ENCODE results near the gene PPFIA1.

Gene PPFIA1

DNA sequence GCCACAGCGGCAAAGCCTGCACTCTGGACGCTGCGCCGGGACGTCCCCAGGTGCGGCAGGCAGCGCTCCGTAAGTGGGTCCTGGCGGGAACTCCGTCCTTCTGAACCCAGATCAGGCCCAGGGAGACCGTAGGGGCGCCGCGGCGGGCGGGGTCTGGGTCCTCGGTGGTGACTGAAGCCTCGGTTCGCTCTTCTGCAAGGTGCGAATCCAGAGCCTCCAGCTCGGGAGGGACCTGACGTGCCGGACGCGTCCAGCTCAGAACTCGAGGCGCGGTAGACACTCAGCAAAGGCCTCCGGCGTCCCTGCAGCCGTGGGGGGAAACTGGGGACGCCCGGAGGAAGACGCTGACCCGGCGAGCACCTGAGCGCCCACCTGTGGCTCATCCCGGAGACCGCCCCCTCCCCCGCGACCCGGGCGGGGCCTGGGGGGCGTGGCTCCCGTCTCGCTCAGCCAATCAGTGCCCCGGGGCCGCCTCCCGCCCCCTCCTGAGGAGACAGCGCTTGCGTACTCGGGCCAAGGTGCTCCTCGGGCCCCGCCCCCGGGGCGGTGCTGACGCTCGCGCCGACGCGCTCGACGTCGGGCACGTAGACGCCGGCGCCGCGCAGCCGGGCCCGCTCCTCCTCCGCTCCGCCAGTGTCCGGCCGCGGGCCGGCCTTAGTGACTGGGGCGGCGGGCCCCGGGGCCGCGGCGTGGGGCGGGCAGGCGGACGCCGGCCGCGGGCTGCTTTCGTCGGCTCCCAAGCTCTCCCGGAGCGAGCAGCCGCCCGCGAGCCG is at the start of gene PPFIA1:
Gene PPFIA1, plus strand, starts transcription at position 587 of the 773 bp plus-strand sequence. CDS start 1,483 bp downstream, outside the sequence.
- Histone ChIP-seq H3K36me3 (ENCODE audit: control insufficient read depth, insufficient read depth, low read length) (no peaks in the 10 kb centered on the region), H2AFZ (peak within 1 kb of the TSS; percentile 88), H3K9ac (no peak within 1 kb of the TSS), H3K4me2 (ENCODE audit: low read length) (peak within 1 kb of the TSS; percentile 89), H3K79me2 (no peaks in the 10 kb centered on the region), H3K9me3 (ENCODE audit: control insufficient read depth, low read length) (no peaks in the 10 kb centered on the region), H3K4me3 (ENCODE audit: low read depth, low read length) (peak within 1 kb of the TSS; percentile 62), H3K4me1 (peaks cover 3% of the 10 kb centered on the region), H3K27me3 (ENCODE audit: control insufficient read depth, insufficient read depth, low read length) (no peaks in the 10 kb centered on the region), H3K27ac (no peak within 1 kb of the TSS)
- TF ChIP-seq, protein P1, sequence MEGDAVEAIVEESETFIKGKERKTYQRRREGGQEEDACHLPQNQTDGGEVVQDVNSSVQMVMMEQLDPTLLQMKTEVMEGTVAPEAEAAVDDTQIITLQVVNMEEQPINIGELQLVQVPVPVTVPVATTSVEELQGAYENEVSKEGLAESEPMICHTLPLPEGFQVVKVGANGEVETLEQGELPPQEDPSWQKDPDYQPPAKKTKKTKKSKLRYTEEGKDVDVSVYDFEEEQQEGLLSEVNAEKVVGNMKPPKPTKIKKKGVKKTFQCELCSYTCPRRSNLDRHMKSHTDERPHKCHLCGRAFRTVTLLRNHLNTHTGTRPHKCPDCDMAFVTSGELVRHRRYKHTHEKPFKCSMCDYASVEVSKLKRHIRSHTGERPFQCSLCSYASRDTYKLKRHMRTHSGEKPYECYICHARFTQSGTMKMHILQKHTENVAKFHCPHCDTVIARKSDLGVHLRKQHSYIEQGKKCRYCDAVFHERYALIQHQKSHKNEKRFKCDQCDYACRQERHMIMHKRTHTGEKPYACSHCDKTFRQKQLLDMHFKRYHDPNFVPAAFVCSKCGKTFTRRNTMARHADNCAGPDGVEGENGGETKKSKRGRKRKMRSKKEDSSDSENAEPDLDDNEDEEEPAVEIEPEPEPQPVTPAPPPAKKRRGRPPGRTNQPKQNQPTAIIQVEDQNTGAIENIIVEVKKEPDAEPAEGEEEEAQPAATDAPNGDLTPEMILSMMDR (IDR thresholded peaks at IDR 0.05): no peak

DNA sequence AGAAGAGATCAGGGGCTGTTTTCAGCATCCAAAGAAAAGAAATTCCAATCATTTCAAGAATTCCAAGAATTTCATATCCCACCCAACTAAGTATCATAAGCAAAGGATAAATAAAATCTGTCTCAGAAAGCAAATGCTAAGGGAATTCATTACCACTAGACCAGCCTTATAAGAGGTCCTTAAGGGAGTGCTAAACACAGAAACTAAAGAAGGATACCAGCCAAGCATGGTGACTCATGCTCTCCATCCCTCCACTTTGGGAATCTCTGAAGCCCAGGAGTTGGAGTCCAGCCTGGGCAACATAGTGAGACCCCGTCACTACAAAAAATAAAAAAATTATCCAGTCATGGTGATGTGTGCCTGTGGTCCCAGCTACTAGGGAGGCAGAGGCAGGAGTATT is 49.6 kb upstream of the PPFIA1 start:
- Histone ChIP-seq H3K79me2 (no peaks in the 10 kb centered on the region), H3K36me3 (ENCODE audit: control insufficient read depth, insufficient read depth, low read length) (no peaks in the 10 kb centered on the region), H3K4me2 (ENCODE audit: low read length) (no peak overlapping the region), H3K9me3 (ENCODE audit: control insufficient read depth, low read length) (no peaks in the 10 kb centered on the region), H3K4me1 (no peaks in the 10 kb centered on the region), H3K4me3 (ENCODE audit: low read depth, low read length) (no peak overlapping the region), H3K9ac (no peak overlapping the region), H3K27ac (no peak overlapping the region), H2AFZ (no peak overlapping the region), H3K27me3 (ENCODE audit: control insufficient read depth, insufficient read depth, low read length) (no peaks in the 10 kb centered on the region)
- TF ChIP-seq, protein P1 (IDR thresholded peaks at IDR 0.05): no peak

DNA sequence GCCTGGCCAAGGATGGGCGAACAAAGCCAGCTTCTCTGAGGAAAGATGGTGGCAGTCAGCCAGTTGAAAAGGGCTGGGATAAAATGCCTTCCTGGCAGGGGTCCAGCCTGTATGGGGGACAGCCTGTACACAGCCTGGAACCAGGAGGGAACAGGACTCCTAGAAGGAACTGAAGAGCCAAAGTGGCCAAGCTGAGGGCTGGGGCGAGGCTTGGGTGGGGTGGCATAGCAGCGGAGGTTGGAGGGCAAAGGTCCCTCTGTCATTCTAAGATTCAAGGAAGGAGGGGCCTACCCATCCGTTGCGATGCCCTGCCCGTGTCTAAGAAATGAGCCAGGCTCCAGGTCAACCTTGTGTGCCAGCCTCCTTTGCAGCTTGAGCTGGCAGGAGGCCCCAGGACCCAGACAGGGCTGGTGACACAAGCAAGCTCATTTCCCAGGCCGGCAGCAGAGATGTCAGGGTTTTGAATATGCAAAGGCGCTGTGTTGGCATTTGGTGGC is 44.8 kb upstream of the PPFIA1 start:
- H2AFZ ChIP-seq: no peak overlapping the region
- no peak overlapping the region for H3K4me2 ChIP-seq (ENCODE audit: low read length)
- no peaks in the 10 kb centered on the region for H3K79me2 ChIP-seq
- H3K4me3 ChIP-seq (ENCODE audit: low read depth, low read length): no peak overlapping the region
- TF ChIP-seq, protein P1 (IDR thresholded peaks at IDR 0.05): no peak
- no peaks in the 10 kb centered on the region for H3K36me3 ChIP-seq (ENCODE audit: control insufficient read depth, insufficient read depth, low read length)
- no peaks in the 10 kb centered on the region for H3K27me3 ChIP-seq (ENCODE audit: control insufficient read depth, insufficient read depth, low read length)
- H3K27ac ChIP-seq: no peak overlapping the region
- no peak overlapping the region for H3K9ac ChIP-seq
- H3K4me1 ChIP-seq: no peaks in the 10 kb centered on the region
- H3K9me3 ChIP-seq (ENCODE audit: control insufficient read depth, low read length): no peaks in the 10 kb centered on the region

DNA sequence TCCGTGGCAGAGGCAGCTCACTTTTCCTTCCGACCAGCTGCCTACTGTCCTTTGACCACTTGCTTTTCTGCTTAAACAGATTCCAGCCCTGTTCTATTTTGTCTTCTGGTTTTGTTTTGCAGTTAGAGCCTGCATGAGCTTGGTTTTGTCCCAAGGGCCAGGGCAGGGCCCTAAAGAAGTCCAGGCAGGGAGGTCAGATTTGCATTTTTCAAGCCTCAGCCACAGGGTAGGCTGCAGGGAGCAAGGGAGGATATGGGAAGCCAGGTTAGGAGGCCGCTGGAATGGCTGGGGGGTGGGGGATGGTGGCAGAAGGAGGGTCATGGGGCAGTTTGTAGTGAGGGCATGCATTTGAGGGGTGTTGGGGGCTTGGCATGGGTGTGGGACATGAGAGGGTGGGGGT is 44.3 kb upstream of the PPFIA1 start:
- Histone ChIP-seq H3K27me3 (ENCODE audit: control insufficient read depth, insufficient read depth, low read length) (no peaks in the 10 kb centered on the region), H3K36me3 (ENCODE audit: control insufficient read depth, insufficient read depth, low read length) (no peaks in the 10 kb centered on the region), H3K9me3 (ENCODE audit: control insufficient read depth, low read length) (no peaks in the 10 kb centered on the region), H3K4me2 (ENCODE audit: low read length) (no peak overlapping the region), H2AFZ (no peak overlapping the region), H3K4me1 (no peaks in the 10 kb centered on the region), H3K27ac (no peak overlapping the region), H3K9ac (no peak overlapping the region), H3K4me3 (ENCODE audit: low read depth, low read length) (no peak overlapping the region), H3K79me2 (no peaks in the 10 kb centered on the region)
- TF ChIP-seq, protein P1 (IDR thresholded peaks at IDR 0.05): no peak

DNA sequence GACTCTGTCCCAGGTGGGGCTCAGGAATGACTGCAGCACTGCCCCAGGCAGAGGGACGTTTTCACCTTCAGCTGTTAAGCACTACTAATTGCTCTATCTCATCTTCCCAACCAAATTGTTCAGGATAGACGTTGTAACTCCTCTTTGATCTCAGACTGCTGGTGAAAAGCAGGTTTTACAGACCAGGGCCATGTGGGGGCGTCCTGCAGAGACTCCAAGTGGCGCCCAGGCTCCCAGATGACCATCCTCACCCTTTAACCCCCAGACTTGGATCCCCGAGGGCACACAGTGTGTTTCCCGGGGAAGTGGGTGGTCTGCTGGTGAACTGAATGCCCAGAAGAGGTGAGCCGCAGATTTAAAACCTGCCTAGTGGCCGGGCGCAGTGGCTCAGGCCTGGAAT is 43.5 kb upstream of the PPFIA1 start:
- Histone ChIP-seq H3K4me3 (ENCODE audit: low read depth, low read length) (no peak overlapping the region), H2AFZ (no peak overlapping the region), H3K27me3 (ENCODE audit: control insufficient read depth, insufficient read depth, low read length) (no peaks in the 10 kb centered on the region), H3K36me3 (ENCODE audit: control insufficient read depth, insufficient read depth, low read length) (no peaks in the 10 kb centered on the region), H3K4me1 (no peaks in the 10 kb centered on the region), H3K4me2 (ENCODE audit: low read length) (no peak overlapping the region), H3K27ac (no peak overlapping the region), H3K9me3 (ENCODE audit: control insufficient read depth, low read length) (no peaks in the 10 kb centered on the region), H3K9ac (no peak overlapping the region), H3K79me2 (no peaks in the 10 kb centered on the region)
- TF ChIP-seq, protein P1 (IDR thresholded peaks at IDR 0.05): no peak
